HG02759 (cell line): Measurements from ENCODE around the gene ADCY9.
"Not testable (repeated sequence)": the region's sequence is repeated elsewhere in the genome, so short reads cannot be mapped to it uniquely, and the experiment has no call there.

Source experiments
- ATAC-seq: cut with Tn5 transposase; IDR thresholded peaks from one replicate; pipeline ENCODE4 v1.9.1; 2021; ENCODE audit warnings: mild to moderate bottlenecking, moderate library complexity; ENCODE audit not compliant: unreplicated experiment

ADCY9 gene

GRCh38 chr16:3982216-3982615 lies 134.0 kb downstream of the ADCY9 start:
- ATAC-seq, result no peak

GRCh38 chr16:3980253-3981111 lies 135.8 kb downstream of the ADCY9 start:
- ATAC-seq, result no peak

- no peak for ATAC-seq
Observed at GRCh38 chr16:3979518-3979917, 136.7 kb downstream of the ADCY9 start.

- no peak for ATAC-seq
Observed at GRCh38 chr16:3979070-3979469, 137.2 kb downstream of the ADCY9 start.

GRCh38 chr16:3977376-3977775 lies 138.9 kb downstream of the ADCY9 start:
- ATAC-seq, result no peak

GRCh38 chr16:3974751-3975150 lies 141.5 kb downstream of the ADCY9 start:
- no peak for ATAC-seq

GRCh38 chr16:3971706-3972105 lies 144.5 kb downstream of the ADCY9 start:
- ATAC-seq, result no peak

GRCh38 chr16:3971261-3971660 lies 145.0 kb downstream of the ADCY9 start:
- no peak for ATAC-seq

- ATAC-seq, result no peak
Observed at GRCh38 chr16:3968551-3968950, 147.7 kb downstream of the ADCY9 start.

- ATAC-seq, result no peak
Observed at GRCh38 chr16:3966681-3967080, 149.6 kb downstream of the ADCY9 start.

GRCh38 chr16:3965781-3966582 lies 150.3 kb downstream of the ADCY9 start:
- ATAC-seq, result no peak

- ATAC-seq, result no peak
Observed at GRCh38 chr16:3965306-3965705, 150.9 kb downstream of the ADCY9 start.

- no peak for ATAC-seq
Observed at GRCh38 chr16:3964686-3965290, 151.5 kb downstream of the ADCY9 start.

- no peak for ATAC-seq
Observed at GRCh38 chr16:3963886-3964685, 152.2 kb downstream of the ADCY9 start.

GRCh38 chr16:3963203-3963602 lies 153.0 kb downstream of the ADCY9 start:
- ATAC-seq, result no peak

- no peak for ATAC-seq
Observed at GRCh38 chr16:3961449-3961849, 154.8 kb downstream of the ADCY9 start.

GRCh38 chr16:3959926-3960590 lies 156.2 kb downstream of the ADCY9 start:
- not testable (repeated sequence) for ATAC-seq

GRCh38 chr16:3959148-3959547 lies 157.1 kb downstream of the ADCY9 start:
- no peak for ATAC-seq

GRCh38 chr16:3957344-3957980 lies 158.8 kb downstream of the ADCY9 start:
- ATAC-seq, result no peak

- ATAC-seq, result no peak
Observed at GRCh38 chr16:3954411-3954921, 161.8 kb downstream of the ADCY9 start.
